Adrenal gland (tissue), 12 donors: Measurements from ENCODE around the gene RUNX1. TPM values are rescaled to one million over a fixed set of nuclear protein-coding genes. Genes with fewer than 3 reads are reported as not detected.

ENCODE experiments used
- DNase-seq, 7 donors: peaks; one replicate each; pipeline ENCODE4 v3.0.0-alpha.2; 2019 to 2020
- H3K27ac ChIP-seq, 5 donors: fragments of 200-600 bp; sonication (generic) in 4 of 5; 1 replicate in 3 of 5; 2 replicates in 2 of 5; pipeline versions ENCODE4 v1.5.1 to v1.8.0; 2016 to 2020; ENCODE audit warnings: mild to moderate bottlenecking in 1 of 5
- H3K27me3 ChIP-seq: fragments of 200-600 bp; 2 replicates; pipeline ENCODE4 v1.8.0; 2021
- H3K36me3 ChIP-seq, 2 donors: fragments of 200-600 bp; replicated peaks in 1 of 2; 1 replicate in 1 of 2; 2 replicates in 1 of 2; pipeline versions ENCODE4 v1.5.1 to v1.8.0; 2018 to 2022
- H3K4me1 ChIP-seq, 2 donors: fragments of 200-600 bp; replicated peaks in 1 of 2; 1 replicate in 1 of 2; 2 replicates in 1 of 2; pipeline versions ENCODE4 v1.5.1 to v1.8.0; 2018 to 2021
- H3K4me3 ChIP-seq, 4 donors: fragments of 200-600 bp; sonication (generic) in 3 of 4; one replicate each; pipeline ENCODE4 v1.5.1; 2016 to 2018
- H3K9me3 ChIP-seq, 3 donors: fragments of 200-600 bp; sonication (generic) in 1 of 3; replicated peaks in 1 of 3; 1 replicate in 2 of 3; 2 replicates in 1 of 3; pipeline versions ENCODE4 v1.5.1 to v1.8.0; 2016 to 2021
- POLR2A ChIP-seq, 2 donors: fragments of 450-650 bp; IDR thresholded peaks; one replicate each; pipeline ENCODE4 v1.6.1; 2017; ENCODE audit warnings: antibody characterized with exemption in 2 of 2, mild to moderate bottlenecking in 2 of 2, moderate library complexity in 1 of 2
- WGBS, 4 donors: extraction: QIAGEN DNeasy Blood & Tissue Kit in 2 of 4; methylation state at CpG; one replicate each; pipeline versions ENCODE4 v1.1.5 to v1.1.7; 2013 to 2017; 5-methylcytosine and 5-hydroxymethylcytosine counted together
- intact Hi-C, 2 donors: fragments of 100-400 bp; cut with DNase I; formaldehyde crosslinking; loops; one replicate each; pipeline versions ENCODE4 v1.14.1 to v1.15.0; 2022 to 2023
- polyA plus RNA-seq, 3 donors: library from polyadenylated mRNA; stranded (reverse); fragments of 200-250 nt in 2 of 3; fragments of 350-450 nt in 1 of 3; fragmentation: Illumina TruSeq in 1 of 3; extraction: RNeasy Lipid Tissue Mini Kit (QIAGEN cat#74804) in 1 of 3; gene quantifications; one replicate each; pipeline ENCODE4 v1.2.3, GENCODE V29; 2013 to 2014
- total RNA-seq, 9 donors: library from RNA; depleted of rRNA in 4 of 9; stranded (reverse); fragments of >200 nt in 4 of 9; fragments of 120-200 nt in 1 of 9; fragmentation: NEBNext Ultra II Directional in 1 of 9; extraction: Animal tissue kit (Norgen Biotek cat#: 25700) in 1 of 9; gene quantifications; one replicate each; pipeline versions ENCODE4 v1.1.0 to v1.2.4, GENCODE V29; 2013 to 2023
- TF ChIP-seq, protein P1 (sequence below), 6 experiments: fragments of 450-650 bp in 4 of 6; fragments of 200-600 bp in 2 of 6; sonication (generic) in 1 of 6; IDR thresholded peaks; 1 replicate in 5 of 6; 2 replicates in 1 of 6; pipeline versions ENCODE4 v1.5.1 to v1.8.0; 2016 to 2021; ENCODE audit warnings: antibody characterized with exemption in 6 of 6, mild to moderate bottlenecking in 2 of 6, moderate library complexity in 1 of 6
- donor health status: healthy with polysubstance abuse.
- donor health status: Bipolar disorder and iron deficiency.
- donor health status: DM: yes; HTN: yes; CAD: no.
- donor health status: DM: no; HTN: no; CAD: no.
- donor health status: DM: no; HTN: no; CAD: no.
- donor health status: DM: yes; HTN: yes; CAD: no.

The RUNX1 gene
- total and polyA plus RNA-seq, 12 donors: 0.83 to 27.2 (median 8.2) TPM

DNA sequence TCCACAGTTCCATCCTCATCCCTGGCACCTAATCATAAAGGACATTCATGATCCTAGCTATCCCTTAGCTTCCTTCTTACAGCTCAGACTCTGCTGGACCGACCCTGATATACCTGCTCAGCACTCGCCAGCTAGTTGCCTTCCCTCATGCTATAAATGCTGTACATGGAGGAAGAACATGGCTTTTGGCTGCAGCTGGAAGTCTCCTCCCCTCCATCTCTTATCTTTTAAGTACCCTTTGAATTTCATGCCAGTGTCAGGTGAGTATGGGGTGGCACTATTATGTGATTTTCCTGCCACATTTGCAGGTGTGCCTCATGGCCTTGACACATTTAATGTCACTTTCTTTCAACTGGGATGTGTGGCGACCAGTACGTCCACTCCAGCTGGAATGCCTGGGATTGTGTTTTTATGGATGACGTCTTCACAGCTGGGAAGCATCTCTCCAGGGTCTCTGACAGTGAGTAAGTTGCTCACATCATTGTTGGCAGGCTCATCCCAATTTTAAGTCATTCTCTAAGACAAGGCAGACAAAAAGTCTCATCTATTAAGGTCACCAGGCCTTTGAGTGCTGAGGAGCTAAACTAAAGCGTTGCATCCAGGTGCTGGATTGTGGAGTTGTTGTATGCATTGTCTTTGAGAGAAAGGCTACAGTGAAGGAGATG, 43.4 kb downstream of the RUNX1 start:
- no peaks in the 10 kb centered on the region for H3K9me3 ChIP-seq
- H3K4me1 ChIP-seq: no peaks in the 10 kb centered on the region
- H3K4me3 ChIP-seq: no peak overlapping the region
- WGBS, 4 donors: 83 to 89% (median 88%) methylated on average over 6 of the region's 6 CpGs
- H3K27me3 ChIP-seq: no peaks in the 10 kb centered on the region
- intact Hi-C loops: no loop called here
- H3K36me3 ChIP-seq: no peaks in the 10 kb centered on the region
- no peak overlapping the region for H3K27ac ChIP-seq
- TF ChIP-seq, protein P1, sequence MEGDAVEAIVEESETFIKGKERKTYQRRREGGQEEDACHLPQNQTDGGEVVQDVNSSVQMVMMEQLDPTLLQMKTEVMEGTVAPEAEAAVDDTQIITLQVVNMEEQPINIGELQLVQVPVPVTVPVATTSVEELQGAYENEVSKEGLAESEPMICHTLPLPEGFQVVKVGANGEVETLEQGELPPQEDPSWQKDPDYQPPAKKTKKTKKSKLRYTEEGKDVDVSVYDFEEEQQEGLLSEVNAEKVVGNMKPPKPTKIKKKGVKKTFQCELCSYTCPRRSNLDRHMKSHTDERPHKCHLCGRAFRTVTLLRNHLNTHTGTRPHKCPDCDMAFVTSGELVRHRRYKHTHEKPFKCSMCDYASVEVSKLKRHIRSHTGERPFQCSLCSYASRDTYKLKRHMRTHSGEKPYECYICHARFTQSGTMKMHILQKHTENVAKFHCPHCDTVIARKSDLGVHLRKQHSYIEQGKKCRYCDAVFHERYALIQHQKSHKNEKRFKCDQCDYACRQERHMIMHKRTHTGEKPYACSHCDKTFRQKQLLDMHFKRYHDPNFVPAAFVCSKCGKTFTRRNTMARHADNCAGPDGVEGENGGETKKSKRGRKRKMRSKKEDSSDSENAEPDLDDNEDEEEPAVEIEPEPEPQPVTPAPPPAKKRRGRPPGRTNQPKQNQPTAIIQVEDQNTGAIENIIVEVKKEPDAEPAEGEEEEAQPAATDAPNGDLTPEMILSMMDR (IDR thresholded peaks at IDR 0.05): no peak
- no peak for TF ChIP-seq POLR2A (IDR thresholded peaks at IDR 0.05)
- DNase-seq: no peak

DNA sequence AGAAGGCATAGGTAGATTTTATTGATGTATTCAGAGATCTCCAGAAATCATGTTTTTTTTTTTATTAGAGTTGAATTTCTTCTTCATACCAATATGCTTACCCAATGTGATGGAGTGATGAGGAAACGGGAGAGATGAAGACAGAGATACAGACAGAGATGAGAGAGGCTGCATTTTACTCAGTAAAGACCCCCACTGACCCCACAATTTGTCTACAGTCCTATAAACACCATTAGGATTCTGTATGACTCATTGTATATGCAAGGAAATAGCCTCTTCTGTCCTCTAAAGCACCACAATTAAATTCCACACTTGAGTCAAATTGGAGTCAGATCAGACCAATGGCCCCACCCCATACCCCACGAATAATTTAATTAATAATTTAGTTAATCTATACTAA, 44.0 kb downstream of the RUNX1 start:
- intact Hi-C loops: no loop called here
- H3K4me3 ChIP-seq: no peak overlapping the region
- H3K9me3 ChIP-seq: no peaks in the 10 kb centered on the region
- no peak overlapping the region for H3K27ac ChIP-seq
- no peaks in the 10 kb centered on the region for H3K36me3 ChIP-seq
- no peaks in the 10 kb centered on the region for H3K4me1 ChIP-seq
- no peak for DNase-seq
- TF ChIP-seq POLR2A (IDR thresholded peaks at IDR 0.05): no peak
- TF ChIP-seq, protein P1 (IDR thresholded peaks at IDR 0.05): no peak
- no peaks in the 10 kb centered on the region for H3K27me3 ChIP-seq
- WGBS, 4 donors: 46 to 53% (median 50%) methylated on average over 2 of the region's 2 CpGs

DNA sequence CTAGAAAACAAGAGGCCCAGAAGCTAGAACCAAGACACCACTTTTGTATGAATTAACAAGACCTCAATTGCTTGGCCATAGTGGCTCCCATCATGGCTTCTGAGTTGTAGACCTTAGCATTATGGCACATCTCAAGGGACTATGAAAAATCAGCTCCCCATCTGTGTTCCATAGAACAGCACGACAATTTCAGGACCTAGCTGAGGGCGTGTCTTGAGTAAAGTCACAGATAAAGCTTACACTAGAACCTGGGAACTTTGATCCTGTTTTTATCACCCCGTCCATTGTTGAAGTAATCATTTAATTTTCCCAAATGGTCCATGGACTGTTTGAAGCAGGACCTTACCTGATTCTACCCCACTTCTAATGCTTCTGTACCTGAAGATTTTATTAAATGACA, 44.8 kb downstream of the RUNX1 start:
- Histone ChIP-seq H3K36me3 (no peaks in the 10 kb centered on the region), H3K27ac (no peak overlapping the region), H3K4me1 (no peaks in the 10 kb centered on the region), H3K4me3 (no peak overlapping the region), H3K27me3 (no peaks in the 10 kb centered on the region), H3K9me3 (no peaks in the 10 kb centered on the region)
- WGBS, 4 donors: 84 to 88% (median 87%) methylated on average over 3 of the region's 3 CpGs
- TF ChIP-seq, protein P1 (IDR thresholded peaks at IDR 0.05): no peak
- TF ChIP-seq POLR2A (IDR thresholded peaks at IDR 0.05): no peak
- intact Hi-C loops: no loop called here
- DNase-seq: no peak

DNA sequence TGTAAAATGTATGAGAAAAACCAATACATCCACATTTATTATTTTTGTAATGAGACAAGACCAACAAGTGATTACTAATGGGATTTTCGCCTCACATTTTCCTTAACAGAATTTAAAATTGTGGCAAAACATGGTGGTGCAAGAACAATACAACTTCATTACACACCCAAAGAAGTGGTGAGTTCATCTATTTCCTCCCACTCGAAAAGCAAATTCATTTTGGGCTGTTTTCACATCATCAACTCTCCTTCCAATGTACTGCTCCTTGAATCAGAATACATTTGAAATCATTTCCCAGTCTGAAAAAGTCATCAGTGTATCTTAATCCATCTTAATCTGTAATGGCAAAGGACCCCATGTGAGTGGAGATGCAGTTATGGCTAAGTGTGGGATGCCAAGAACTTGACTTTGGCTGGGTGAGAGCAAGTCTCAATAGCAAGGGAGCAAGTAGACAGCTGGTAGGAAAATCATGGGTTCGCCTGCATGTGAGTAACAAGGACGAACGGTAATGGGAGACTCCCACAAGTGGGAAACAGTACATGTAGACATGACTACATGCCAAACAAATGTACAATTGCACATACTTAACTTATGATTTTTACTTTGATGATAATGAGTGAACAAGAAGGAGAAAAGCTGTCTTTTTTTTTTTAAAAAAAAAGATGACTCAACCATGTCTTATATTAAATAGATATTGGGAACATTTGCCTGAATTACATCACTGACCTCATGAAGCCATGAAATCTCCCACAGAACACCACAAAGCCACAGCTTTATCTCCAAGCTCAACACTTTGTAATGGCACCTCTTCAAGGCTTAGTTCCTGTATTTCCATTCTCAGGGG, 46.0 kb downstream of the RUNX1 start:
- intact Hi-C loops: no loop called here
- H3K9me3 ChIP-seq: no peaks in the 10 kb centered on the region
- WGBS, 4 donors: 84 to 92% (median 88%) methylated on average over 5 of the region's 5 CpGs
- no peak for DNase-seq
- H3K27ac ChIP-seq: no peak overlapping the region
- no peaks in the 10 kb centered on the region for H3K27me3 ChIP-seq
- no peak overlapping the region for H3K4me3 ChIP-seq
- no peaks in the 10 kb centered on the region for H3K36me3 ChIP-seq
- no peak for TF ChIP-seq POLR2A (IDR thresholded peaks at IDR 0.05)
- TF ChIP-seq, protein P1 (IDR thresholded peaks at IDR 0.05): no peak
- H3K4me1 ChIP-seq: no peaks in the 10 kb centered on the region
